HepG2 (cell line): ENCODE measurements around the gene ASTN2. TPM values are rescaled to one million over a fixed set of nuclear protein-coding genes. Genes with fewer than 3 reads are reported as not detected.

Source experiments
- ATAC-seq: fragments of 200-7000 bp; cut with Tn5 transposase; 3 replicates; pipeline ENCODE4 v1.9.1; 2020; ENCODE audit warnings: mild to moderate bottlenecking, moderate library complexity
- BruUV-seq: library from RNA; stranded (reverse); fragments of 400-500 nt; replicated peaks from 2 replicates; lab custom pipeline; 2021; lab: Mats Ljungman, UMichigan
- CTCF ChIA-PET: fragments of 300-600 bp; formaldehyde crosslinking; extraction: SDS; loops from one replicate; lab custom pipeline; 2021; ENCODE audit warnings: low total read pairs, inconsistent platforms, low intra/inter-chr PET ratio; lab: Yijun Ruan, JAX
- POLR2A ChIA-PET: fragments of 350-600 bp; sonication (Branson Sonifier 250); formaldehyde crosslinking; loops from one replicate; lab custom pipeline; 2020; ENCODE audit warnings: antibody characterized with exemption, inconsistent platforms; lab: Yijun Ruan, JAX
- DNase-seq: peaks from one replicate; pipeline ENCODE4 v3.0.0-alpha.2; 2015; ENCODE audit warnings: low spot score
- FAIRE-seq: peaks from 3 replicates; lab custom pipeline; 2011; peaks lifted over from hg19 to GRCh38; lab: Jason Lieb, UNC
- H2AFZ ChIP-seq: one replicate; pipeline ENCODE4 v1.6.1; 2011; ENCODE audit warnings: low read length, inconsistent platforms
- H3K27ac ChIP-seq: fragments of 300-600 bp; 3 replicates; pipeline ENCODE4 v1.8.0; 2011; ENCODE audit warnings: mixed run types, mild to moderate bottlenecking, mixed read lengths, low read length, inconsistent platforms; ENCODE audit not compliant: insufficient read depth; ENCODE audit errors: extremely low read length
- H3K27me3 ChIP-seq, 2 experiments: fragments of 200-600 bp in 1 of 2; 2 replicates in 1 of 2; 3 replicates in 1 of 2; pipeline versions ENCODE4 v1.6.0 to v1.8.0; 2011; ENCODE audit warnings: low read length in 2 of 2, mild to moderate bottlenecking in 2 of 2, moderate library complexity in 2 of 2, inconsistent platforms in 1 of 2; ENCODE audit not compliant: insufficient read depth in 2 of 2, control insufficient read depth in 1 of 2
- H3K36me3 ChIP-seq, 2 experiments: fragments of 200-600 bp in 1 of 2; replicated peaks in 1 of 2; 2 replicates in 1 of 2; 3 replicates in 1 of 2; pipeline versions ENCODE4 v1.5.1 to v1.8.0; 2011; ENCODE audit warnings: low read length in 2 of 2, inconsistent platforms in 1 of 2; ENCODE audit not compliant: insufficient read depth in 2 of 2, control insufficient read depth in 1 of 2
- H3K4me1 ChIP-seq: 2 replicates; pipeline ENCODE4 v1.5.1; 2012; ENCODE audit warnings: low read length, inconsistent platforms; ENCODE audit not compliant: insufficient read depth
- H3K4me2 ChIP-seq: 2 replicates; pipeline ENCODE4 v1.6.0; 2011; ENCODE audit warnings: low read depth, low read length, inconsistent platforms
- H3K4me3 ChIP-seq, 3 experiments: fragments of 200-600 bp in 1 of 3; sonication (generic), shearing (Covaris generic) in 1 of 3; replicated peaks in 1 of 3; 2 replicates each; pipeline ENCODE4 v1.5.1; 2011 to 2016; ENCODE audit warnings: low read length in 3 of 3, inconsistent platforms in 2 of 3, low read depth in 2 of 3, mild to moderate bottlenecking in 2 of 3, control low read depth in 1 of 3, mixed read lengths in 1 of 3; ENCODE audit not compliant: insufficient read depth in 1 of 3
- H3K79me2 ChIP-seq: one replicate; pipeline ENCODE4 v1.6.1; 2011; ENCODE audit warnings: low read length, inconsistent platforms; ENCODE audit not compliant: insufficient read depth
- H3K9ac ChIP-seq: 2 replicates; pipeline ENCODE4 v1.6.0; 2011; ENCODE audit warnings: mild to moderate bottlenecking, low read depth, low read length, inconsistent platforms; ENCODE audit not compliant: insufficient read depth
- H3K9me3 ChIP-seq: 2 replicates; pipeline ENCODE4 v1.5.1; 2012; ENCODE audit warnings: mild to moderate bottlenecking, low read length
- H4K20me1 ChIP-seq: 2 replicates; pipeline ENCODE4 v1.6.0; 2011; ENCODE audit warnings: inconsistent platforms, mild to moderate bottlenecking, low read length, moderate library complexity; ENCODE audit not compliant: insufficient read depth
- HDAC1 ChIP-seq: sonication (generic); formaldehyde crosslinking; IDR thresholded peaks from 2 replicates; pipeline ENCODE4 v1.5.1; 2020; ENCODE audit warnings: mild to moderate bottlenecking, missing genetic modification reagents
- KDM3A ChIP-seq: IDR thresholded peaks from 2 replicates; pipeline ENCODE4 v1.6.1; 2018; ENCODE audit warnings: low read depth, missing compliant biosample characterization
- MLX ChIP-seq: IDR thresholded peaks from 2 replicates; pipeline ENCODE4 v1.6.1; 2016
- RFX3 ChIP-seq: IDR thresholded peaks from 2 replicates; pipeline ENCODE4 v1.6.1; 2016; ENCODE audit warnings: missing biosample characterization, missing genetic modification reagents
- SCMH1 ChIP-seq: sonication (generic); formaldehyde crosslinking; IDR thresholded peaks from 2 replicates; pipeline ENCODE4 v1.9.0; 2021; ENCODE audit warnings: missing genetic modification reagents, mild to moderate bottlenecking, borderline replicate concordance
- SNAPC2 ChIP-seq: sonication (generic); formaldehyde crosslinking; IDR thresholded peaks from 2 replicates; pipeline ENCODE4 v1.8.1; 2022; ENCODE audit warnings: mild to moderate bottlenecking, missing genetic modification reagents
- TFDP1 ChIP-seq: IDR thresholded peaks from 2 replicates; pipeline ENCODE4 v1.6.1; 2016; ENCODE audit warnings: missing compliant biosample characterization, missing genetic modification reagents, borderline replicate concordance
- ZNF326 ChIP-seq: sonication (generic); formaldehyde crosslinking; IDR thresholded peaks from 2 replicates; pipeline ENCODE4 v1.4.0; 2020; ENCODE audit warnings: missing genetic modification reagents, borderline replicate concordance
- ZNF34 ChIP-seq: sonication (generic); formaldehyde crosslinking; IDR thresholded peaks from 2 replicates; pipeline ENCODE4 v1.4.0; 2020; ENCODE audit warnings: mild to moderate bottlenecking, missing genetic modification reagents, borderline replicate concordance
- ZNF354B ChIP-seq: sonication (generic); formaldehyde crosslinking; IDR thresholded peaks from 2 replicates; pipeline ENCODE4 v1.8.0; 2022; ENCODE audit warnings: mild to moderate bottlenecking, missing genetic modification reagents
- ZNF572 ChIP-seq: sonication (generic); formaldehyde crosslinking; IDR thresholded peaks from 2 replicates; pipeline ENCODE4 v1.5.1; 2020; ENCODE audit warnings: mild to moderate bottlenecking, missing genetic modification reagents
- ZNF777 ChIP-seq: sonication (generic); formaldehyde crosslinking; IDR thresholded peaks from 2 replicates; pipeline ENCODE4 v1.4.0; 2020; ENCODE audit warnings: missing genetic modification reagents
- WGBS: methylation state at CpG from one replicate; pipeline ENCODE4 v1.1.6; 2017; ENCODE audit warnings: low lambda C conversion rate; 5-methylcytosine and 5-hydroxymethylcytosine counted together
- in situ Hi-C: cut with HindIII; loops from 2 replicates; pipeline ENCODE4 v1.10.0; 2017; ENCODE audit warnings: low pct_unique_long_range_greater_than_20kb; ENCODE audit not compliant: extremely low pct_ligation_motif_present
- intact Hi-C: fragments of 100-400 bp; cut with micrococcal nuclease; formaldehyde crosslinking; loops from one replicate; pipeline ENCODE4 v1.10.0; 2022; ENCODE audit not compliant: unreplicated experiment
- polyA plus RNA-seq, 8 experiments: library from polyadenylated mRNA; depleted of rRNA in 3 of 8; stranded (reverse) in 7 of 8; unstranded in 1 of 8; fragments of >200 nt; fragmentation: Illumina TruSeq in 4 of 8; extraction: Trizol in 4 of 8; gene quantifications; 2 replicates each; pipeline versions ENCODE4 v1.2.1 to v1.2.3, GENCODE V29; 2011 to 2016; ENCODE audit warnings: low read depth in 4 of 8, missing spikeins in 1 of 8, mixed read lengths in 1 of 8; ENCODE audit not compliant: insufficient read depth in 1 of 8
- total RNA-seq, 5 experiments: library from RNA; depleted of rRNA; stranded (reverse); fragments of >200 nt; fragmentation: Illumina TruSeq; extraction: Trizol; gene quantifications; 2 replicates each; pipeline ENCODE4 v1.2.3, GENCODE V29; 2016; ENCODE audit warnings: low read depth in 1 of 5
- TF ChIP-seq, protein P1 (sequence below): IDR thresholded peaks from 2 replicates; pipeline ENCODE4 v1.6.1; 2012; ENCODE audit warnings: inconsistent platforms
- TF ChIP-seq, protein P2 (sequence below), 2 experiments: fragments of 450-650 bp in 1 of 2; sonication (generic) in 1 of 2; formaldehyde crosslinking; IDR thresholded peaks; 2 replicates each; pipeline versions ENCODE4 v1.5.0 to v1.8.0; 2020 to 2022; ENCODE audit warnings: mild to moderate bottlenecking in 1 of 2, missing genetic modification reagents in 1 of 2
- TF ChIP-seq, protein P3 (sequence below): sonication (generic); formaldehyde crosslinking; IDR thresholded peaks from 2 replicates; pipeline ENCODE4 v1.8.0; 2023; ENCODE audit warnings: mild to moderate bottlenecking, missing genetic modification reagents

ASTN2 gene
- total and polyA plus RNA-seq, 2 of the 13 experiments (the other 11 are each of a cell fraction or from before 2014, with no cell fraction given) = 5.2 to 13.5 TPM

DNA sequence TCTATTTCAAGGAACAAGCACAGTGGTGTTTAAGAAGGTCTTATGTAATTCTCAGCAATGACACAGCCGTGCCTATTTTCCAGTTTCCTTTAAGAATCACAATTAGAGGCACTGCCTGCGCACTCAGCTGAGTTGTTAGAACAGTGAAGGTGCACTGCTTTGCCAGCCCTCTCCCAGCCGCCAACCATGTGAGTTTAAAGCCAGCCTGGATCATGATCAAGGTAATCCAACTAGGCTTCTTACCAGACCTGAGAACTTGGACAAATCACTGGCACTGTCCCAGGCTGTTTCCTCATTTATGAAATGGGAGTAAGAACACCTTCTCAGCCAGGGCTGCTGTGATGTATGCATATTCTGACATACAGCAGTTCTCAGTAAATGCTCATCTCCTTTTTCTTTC lies 99.6 kb downstream of the ASTN2 start (continued):
- TF ChIP-seq MLX = no peak
- TF ChIP-seq ZNF572 (CRISPR knock-in tag) = no peak
- TF ChIP-seq, protein P1, sequence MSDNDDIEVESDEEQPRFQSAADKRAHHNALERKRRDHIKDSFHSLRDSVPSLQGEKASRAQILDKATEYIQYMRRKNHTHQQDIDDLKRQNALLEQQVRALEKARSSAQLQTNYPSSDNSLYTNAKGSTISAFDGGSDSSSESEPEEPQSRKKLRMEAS = no peak
- no peak for TF ChIP-seq RFX3 (CRISPR knock-in tag)
- TF ChIP-seq SCMH1 (CRISPR knock-in tag) = no peak
- no peak for TF ChIP-seq HDAC1 (CRISPR knock-in tag)

- CTCF ChIA-PET = no interaction called here
- intact Hi-C loops (no loop called here), in situ Hi-C loops (no loop called here)
- Histone ChIP-seq H3K79me2 (no peaks in the 10 kb centered on the region), H3K4me3 (no peak overlapping the region), H3K27ac (no peak overlapping the region), H3K36me3 (no peaks in the 10 kb centered on the region), H3K4me2 (no peak overlapping the region), H2AFZ (no peak overlapping the region), H4K20me1 (no peaks in the 10 kb centered on the region), H3K4me1 (no peaks in the 10 kb centered on the region), H3K9me3 (no peaks in the 10 kb centered on the region), H3K27me3 (no peaks in the 10 kb centered on the region; a peak in 1 of 5 replicates), H3K9ac (no peak overlapping the region)
- BruUV-seq = no TSS peak
- no peak for ATAC-seq
- TF ChIP-seq KDM3A (CRISPR knock-in tag) = no peak
- TF ChIP-seq, protein P2, sequence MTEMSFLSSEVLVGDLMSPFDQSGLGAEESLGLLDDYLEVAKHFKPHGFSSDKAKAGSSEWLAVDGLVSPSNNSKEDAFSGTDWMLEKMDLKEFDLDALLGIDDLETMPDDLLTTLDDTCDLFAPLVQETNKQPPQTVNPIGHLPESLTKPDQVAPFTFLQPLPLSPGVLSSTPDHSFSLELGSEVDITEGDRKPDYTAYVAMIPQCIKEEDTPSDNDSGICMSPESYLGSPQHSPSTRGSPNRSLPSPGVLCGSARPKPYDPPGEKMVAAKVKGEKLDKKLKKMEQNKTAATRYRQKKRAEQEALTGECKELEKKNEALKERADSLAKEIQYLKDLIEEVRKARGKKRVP (CRISPR knock-in tag; IDR thresholded peaks at IDR 0.05) = no peak
- TF ChIP-seq ZNF354B = no peak
- TF ChIP-seq SNAPC2 (CRISPR knock-in tag) = no peak
- no peak for TF ChIP-seq ZNF326 (CRISPR knock-in tag)
- no peak for TF ChIP-seq ZNF777 (CRISPR knock-in tag)
- no peak for TF ChIP-seq ZNF34 (CRISPR knock-in tag)
- TF ChIP-seq, protein P3, sequence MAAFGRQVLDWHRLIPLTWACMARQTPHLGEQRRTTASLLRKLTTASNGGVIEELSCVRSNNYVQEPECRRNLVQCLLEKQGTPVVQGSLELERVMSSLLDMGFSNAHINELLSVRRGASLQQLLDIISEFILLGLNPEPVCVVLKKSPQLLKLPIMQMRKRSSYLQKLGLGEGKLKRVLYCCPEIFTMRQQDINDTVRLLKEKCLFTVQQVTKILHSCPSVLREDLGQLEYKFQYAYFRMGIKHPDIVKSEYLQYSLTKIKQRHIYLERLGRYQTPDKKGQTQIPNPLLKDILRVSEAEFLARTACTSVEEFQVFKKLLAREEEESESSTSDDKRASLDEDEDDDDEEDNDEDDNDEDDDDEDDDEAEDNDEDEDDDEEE (CRISPR knock-in tag) = no peak
- TF ChIP-seq TFDP1 (CRISPR knock-in tag) = no peak
- no peak for DNase-seq
- POLR2A ChIA-PET = no interaction called here
- WGBS = 4% methylated on average over 2 of the region's 2 CpGs
- no peak for FAIRE-seq
Observed at GRCh38 chr9:117313989-117314388, 100.9 kb downstream of the ASTN2 start.
